Esophagus squamous epithelium (tissue), 4 donors: ENCODE results near the gene NCOR1.

Experiments
- CTCF ChIP-seq, 6 experiments: fragments of 450-650 bp in 4 of 6; fragments of 200-600 bp in 2 of 6; sonication (generic) in 2 of 6; IDR thresholded peaks; one replicate each; pipeline ENCODE4 v1.5.1; 2016 to 2019; ENCODE audit warnings: antibody characterized with exemption in 6 of 6, mild to moderate bottlenecking in 4 of 6, moderate library complexity in 4 of 6
- POLR2A ChIP-seq, 4 donors: fragments of 450-650 bp; IDR thresholded peaks; one replicate each; pipeline ENCODE4 v1.6.1; 2017; ENCODE audit warnings: antibody characterized with exemption in 4 of 4, mild to moderate bottlenecking in 4 of 4, moderate library complexity in 3 of 4

- TF ChIP-seq POLR2A (IDR thresholded peaks at IDR 0.05) (no peak), CTCF (IDR thresholded peaks at IDR 0.05) (no peak)
These were observed 179.1 kb downstream of the NCOR1 start for GRCh38 chr17:16036261-16036660.
